ENCODE measurements around the gene KMT2A.
"Not testable (repeated sequence)": the region's sequence is repeated elsewhere in the genome, so short reads cannot be mapped to it uniquely, and the experiment has no call there.

Gene KMT2A

DNA sequence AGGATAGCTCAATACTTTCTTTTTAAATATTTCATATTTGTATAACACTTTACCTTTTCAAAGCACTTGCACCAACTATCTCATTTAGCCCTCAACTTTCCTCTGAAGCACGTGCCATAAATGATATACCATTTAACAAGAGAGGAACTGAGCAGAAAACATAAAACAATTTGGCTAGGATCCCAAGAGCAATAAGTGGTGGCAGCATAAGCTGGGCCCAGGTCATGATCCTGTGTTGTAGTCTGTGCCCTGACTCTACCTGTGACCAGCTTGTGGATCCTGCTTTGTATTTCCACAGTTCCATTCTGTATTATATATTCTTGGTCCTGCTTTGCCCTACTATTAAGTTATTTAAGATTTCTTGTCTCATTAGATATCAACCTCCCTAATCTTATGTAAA, 23.4 kb upstream of the KMT2A start:
- no peak overlapping the region for H3K4me2 ChIP-seq (ENCODE audit: low read depth, low read length, poor library complexity, severe bottlenecking)
- H4K20me1 ChIP-seq (ENCODE audit: insufficient read depth, low read length, poor library complexity, severe bottlenecking): peaks cover 15% of the 10 kb centered on the region
- no peak overlapping the region for H3K4me3 ChIP-seq (ENCODE audit: low read length, poor library complexity, severe bottlenecking)
- H3K9me2 ChIP-seq (replicated peaks; ENCODE audit: low read depth, low read length): no peaks in the 10 kb centered on the region
- H3K9ac ChIP-seq (ENCODE audit: low read depth, low read length, poor library complexity, severe bottlenecking): no peak overlapping the region
- no peaks in the 10 kb centered on the region for H3K9me3 ChIP-seq (ENCODE audit: insufficient read depth, low read depth, low read length)
- peaks cover 22% of the 10 kb centered on the region; the same call in 1 of the 2 replicates for H3K36me3 ChIP-seq (ENCODE audit: insufficient read depth, low read length)
- H3F3A ChIP-seq (ENCODE audit: low read depth): peaks cover 6% of the 10 kb centered on the region
- peaks cover 27% of the 10 kb centered on the region for H3K4me1 ChIP-seq (ENCODE audit: insufficient read depth, low read length, poor library complexity, severe bottlenecking)
- no peak overlapping the region for H2AFZ ChIP-seq (ENCODE audit: low read length)
- H3K27me3 ChIP-seq (ENCODE audit: insufficient read depth, low read length, poor library complexity, severe bottlenecking): no peaks in the 10 kb centered on the region
- no peak for TF ChIP-seq EZH2phosphoT487 (IDR thresholded peaks at IDR 0.05; ENCODE audit: borderline replicate concordance)
- TF ChIP-seq, protein P1, sequence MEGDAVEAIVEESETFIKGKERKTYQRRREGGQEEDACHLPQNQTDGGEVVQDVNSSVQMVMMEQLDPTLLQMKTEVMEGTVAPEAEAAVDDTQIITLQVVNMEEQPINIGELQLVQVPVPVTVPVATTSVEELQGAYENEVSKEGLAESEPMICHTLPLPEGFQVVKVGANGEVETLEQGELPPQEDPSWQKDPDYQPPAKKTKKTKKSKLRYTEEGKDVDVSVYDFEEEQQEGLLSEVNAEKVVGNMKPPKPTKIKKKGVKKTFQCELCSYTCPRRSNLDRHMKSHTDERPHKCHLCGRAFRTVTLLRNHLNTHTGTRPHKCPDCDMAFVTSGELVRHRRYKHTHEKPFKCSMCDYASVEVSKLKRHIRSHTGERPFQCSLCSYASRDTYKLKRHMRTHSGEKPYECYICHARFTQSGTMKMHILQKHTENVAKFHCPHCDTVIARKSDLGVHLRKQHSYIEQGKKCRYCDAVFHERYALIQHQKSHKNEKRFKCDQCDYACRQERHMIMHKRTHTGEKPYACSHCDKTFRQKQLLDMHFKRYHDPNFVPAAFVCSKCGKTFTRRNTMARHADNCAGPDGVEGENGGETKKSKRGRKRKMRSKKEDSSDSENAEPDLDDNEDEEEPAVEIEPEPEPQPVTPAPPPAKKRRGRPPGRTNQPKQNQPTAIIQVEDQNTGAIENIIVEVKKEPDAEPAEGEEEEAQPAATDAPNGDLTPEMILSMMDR (conservative IDR thresholded peaks at IDR 0.05; ENCODE audit: low read length): no peak
- H3K79me2 ChIP-seq (ENCODE audit: insufficient read depth, low read length): peaks cover 26% of the 10 kb centered on the region

DNA sequence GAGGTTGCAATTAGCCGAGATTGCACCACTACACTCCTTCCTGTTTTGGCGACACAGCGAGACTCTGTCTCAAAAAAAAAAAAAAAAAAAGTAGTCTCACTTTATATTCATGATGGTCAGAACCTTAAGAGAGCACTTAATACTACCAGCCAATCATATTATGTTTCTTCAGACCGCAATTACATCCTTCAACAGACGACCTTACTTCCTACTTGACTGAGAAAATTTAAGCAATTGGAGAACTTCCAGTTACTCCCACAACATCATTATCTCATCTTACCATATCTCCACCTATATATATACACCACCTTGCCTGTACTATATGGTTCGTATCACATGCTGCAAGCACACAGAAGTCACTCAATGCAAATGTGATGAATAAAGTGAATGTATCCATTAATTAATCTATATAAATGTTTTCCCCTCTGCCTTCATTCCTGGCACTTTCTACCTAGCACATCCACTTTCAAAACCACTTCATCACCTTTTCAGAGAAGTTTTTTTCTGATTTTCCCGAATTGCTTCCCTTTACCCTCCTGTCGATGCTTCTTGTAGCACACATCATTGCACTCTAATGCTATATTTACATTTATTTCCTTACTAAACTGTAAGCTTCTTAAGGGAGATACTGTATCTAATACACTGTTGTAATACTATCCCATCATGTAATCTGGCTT, 21.1 kb upstream of the KMT2A start:
- no peak overlapping the region for H2AFZ ChIP-seq (ENCODE audit: low read length)
- H3F3A ChIP-seq (ENCODE audit: low read depth): peaks cover 3% of the 10 kb centered on the region; the same call in 1 of the 2 replicates
- H3K9me3 ChIP-seq (ENCODE audit: insufficient read depth, low read depth, low read length): no peaks in the 10 kb centered on the region
- H3K79me2 ChIP-seq (ENCODE audit: insufficient read depth, low read length): peaks cover 6% of the 10 kb centered on the region; the same call in 1 of the 2 replicates
- no peak overlapping the region for H3K9ac ChIP-seq (ENCODE audit: low read depth, low read length, poor library complexity, severe bottlenecking)
- peak overlapping the region; percentile 53 for H3K4me2 ChIP-seq (ENCODE audit: low read depth, low read length, poor library complexity, severe bottlenecking)
- no peaks in the 10 kb centered on the region for H3K27me3 ChIP-seq (ENCODE audit: insufficient read depth, low read length, poor library complexity, severe bottlenecking)
- no peaks in the 10 kb centered on the region for H4K20me1 ChIP-seq (ENCODE audit: insufficient read depth, low read length, poor library complexity, severe bottlenecking)
- TF ChIP-seq, protein P1 (conservative IDR thresholded peaks at IDR 0.05; ENCODE audit: low read length): no peak
- TF ChIP-seq EZH2phosphoT487 (IDR thresholded peaks at IDR 0.05; ENCODE audit: borderline replicate concordance): no peak
- no peaks in the 10 kb centered on the region for H3K9me2 ChIP-seq (replicated peaks; ENCODE audit: low read depth, low read length)
- H3K4me3 ChIP-seq (ENCODE audit: low read length, poor library complexity, severe bottlenecking): no peak overlapping the region
- peaks cover 21% of the 10 kb centered on the region for H3K4me1 ChIP-seq (ENCODE audit: insufficient read depth, low read length, poor library complexity, severe bottlenecking)
- H3K36me3 ChIP-seq (ENCODE audit: insufficient read depth, low read length): peaks cover 5% of the 10 kb centered on the region; the same call in 1 of the 2 replicates

DNA sequence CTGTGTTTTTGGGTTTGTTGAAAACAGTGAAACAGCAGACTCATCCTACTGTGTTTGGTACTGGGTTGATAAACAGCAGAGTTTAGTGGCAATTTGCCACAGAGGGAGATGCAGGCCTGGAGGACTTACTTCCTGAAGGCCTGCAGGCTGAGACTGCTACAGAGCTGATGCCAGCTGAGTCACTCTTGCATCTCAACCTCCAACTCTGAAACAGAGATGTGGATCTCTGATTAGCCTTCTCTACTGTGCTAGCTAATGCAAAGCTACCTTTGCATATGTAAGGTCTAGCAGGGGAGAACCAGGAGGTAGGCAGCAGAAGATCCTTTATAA, 20.6 kb upstream of the KMT2A start:
- no peak overlapping the region for H3K9ac ChIP-seq (ENCODE audit: low read depth, low read length, poor library complexity, severe bottlenecking)
- H3K9me3 ChIP-seq (ENCODE audit: insufficient read depth, low read depth, low read length): no peaks in the 10 kb centered on the region
- H3K79me2 ChIP-seq (ENCODE audit: insufficient read depth, low read length): peaks cover 1% of the 10 kb centered on the region; the same call in 1 of the 2 replicates
- peaks cover under 1% of the 10 kb centered on the region; the same call in 1 of the 2 replicates for H3K36me3 ChIP-seq (ENCODE audit: insufficient read depth, low read length)
- no peaks in the 10 kb centered on the region for H3K27me3 ChIP-seq (ENCODE audit: insufficient read depth, low read length, poor library complexity, severe bottlenecking)
- H3K4me2 ChIP-seq (ENCODE audit: low read depth, low read length, poor library complexity, severe bottlenecking): peak overlapping the region; percentile 53
- TF ChIP-seq EZH2phosphoT487 (IDR thresholded peaks at IDR 0.05; ENCODE audit: borderline replicate concordance): no peak
- peaks cover 21% of the 10 kb centered on the region for H3K4me1 ChIP-seq (ENCODE audit: insufficient read depth, low read length, poor library complexity, severe bottlenecking)
- H3F3A ChIP-seq (ENCODE audit: low read depth): peaks cover 3% of the 10 kb centered on the region; the same call in 1 of the 2 replicates
- no peak overlapping the region for H3K4me3 ChIP-seq (ENCODE audit: low read length, poor library complexity, severe bottlenecking)
- no peaks in the 10 kb centered on the region for H4K20me1 ChIP-seq (ENCODE audit: insufficient read depth, low read length, poor library complexity, severe bottlenecking)
- H2AFZ ChIP-seq (ENCODE audit: low read length): no peak overlapping the region
- no peaks in the 10 kb centered on the region for H3K9me2 ChIP-seq (replicated peaks; ENCODE audit: low read depth, low read length)

DNA sequence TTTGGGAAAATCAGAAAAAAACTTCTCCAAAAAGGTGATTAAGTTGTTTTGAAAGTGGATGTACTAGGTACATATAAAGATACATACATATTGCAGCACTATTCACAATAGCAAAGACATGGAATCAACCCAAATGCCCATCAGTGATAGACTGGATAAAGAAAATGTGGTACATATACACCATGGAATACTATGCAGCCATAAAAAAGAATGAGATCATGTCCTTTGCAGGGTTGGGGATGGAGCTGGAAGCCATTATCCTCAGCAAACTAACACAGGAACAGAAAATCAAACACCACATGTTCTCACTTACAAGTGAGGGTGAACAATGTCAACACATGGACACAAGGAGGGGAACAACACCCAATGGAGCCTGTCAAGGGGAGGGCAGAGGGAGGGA, 19.4 kb upstream of the KMT2A start:
- not testable (repeated sequence) for H3K36me3 ChIP-seq (ENCODE audit: insufficient read depth, low read length); H3K9ac ChIP-seq (ENCODE audit: low read depth, low read length, poor library complexity, severe bottlenecking); H3K9me3 ChIP-seq (ENCODE audit: insufficient read depth, low read depth, low read length); H3F3A ChIP-seq (ENCODE audit: low read depth); H4K20me1 ChIP-seq (ENCODE audit: insufficient read depth, low read length, poor library complexity, severe bottlenecking); H3K79me2 ChIP-seq (ENCODE audit: insufficient read depth, low read length); H3K4me2 ChIP-seq (ENCODE audit: low read depth, low read length, poor library complexity, severe bottlenecking); H2AFZ ChIP-seq (ENCODE audit: low read length); H3K9me2 ChIP-seq (replicated peaks; ENCODE audit: low read depth, low read length); H3K27me3 ChIP-seq (ENCODE audit: insufficient read depth, low read length, poor library complexity, severe bottlenecking); H3K4me3 ChIP-seq (ENCODE audit: low read length, poor library complexity, severe bottlenecking)
- H3K4me1 ChIP-seq (ENCODE audit: insufficient read depth, low read length, poor library complexity, severe bottlenecking): peaks cover 21% of the 10 kb centered on the region

Measured in Loucy (cell line).